ENCODE measurements around the gene SRSF3.

GRCh38 chr6:36626636-36627035 lies 32.5 kb downstream of the SRSF3 start:
- TF ChIP-seq CTCF (IDR thresholded peaks at IDR 0.05; ENCODE audit: insufficient read depth, low read length, poor library complexity, severe bottlenecking) (no peak), EZH2phosphoT487 (conservative IDR thresholded peaks at IDR 0.05; ENCODE audit: low read length) (no peak)

All from SU-DHL-6 (cell line).